Suprapubic skin (tissue), 4 donors: ENCODE data around the gene ACSF2.

ENCODE experiments used
- EP300 ChIP-seq: sonication (generic); formaldehyde crosslinking; IDR thresholded peaks from one replicate; pipeline ENCODE4 v1.6.1; 2017; ENCODE audit warnings: antibody characterized with exemption
- POLR2A ChIP-seq, 2 donors: fragments of 450-650 bp; IDR thresholded peaks; one replicate each; pipeline ENCODE4 v1.6.1; 2017; ENCODE audit warnings: antibody characterized with exemption in 2 of 2, mild to moderate bottlenecking in 2 of 2, moderate library complexity in 2 of 2
- POLR2AphosphoS5 ChIP-seq, 3 donors: sonication (generic); formaldehyde crosslinking; IDR thresholded peaks; one replicate each; pipeline ENCODE4 v1.6.1; 2017; ENCODE audit warnings: antibody characterized with exemption in 3 of 3
- TF ChIP-seq, protein P1 (sequence below), 2 donors: fragments of 200-600 bp in 1 of 2; fragments of 450-650 bp in 1 of 2; sonication (generic) in 1 of 2; IDR thresholded peaks; one replicate each; pipeline ENCODE4 v1.5.1; 2016 to 2019; ENCODE audit warnings: antibody characterized with exemption in 2 of 2, mild to moderate bottlenecking in 1 of 2, moderate library complexity in 1 of 2

DNA sequence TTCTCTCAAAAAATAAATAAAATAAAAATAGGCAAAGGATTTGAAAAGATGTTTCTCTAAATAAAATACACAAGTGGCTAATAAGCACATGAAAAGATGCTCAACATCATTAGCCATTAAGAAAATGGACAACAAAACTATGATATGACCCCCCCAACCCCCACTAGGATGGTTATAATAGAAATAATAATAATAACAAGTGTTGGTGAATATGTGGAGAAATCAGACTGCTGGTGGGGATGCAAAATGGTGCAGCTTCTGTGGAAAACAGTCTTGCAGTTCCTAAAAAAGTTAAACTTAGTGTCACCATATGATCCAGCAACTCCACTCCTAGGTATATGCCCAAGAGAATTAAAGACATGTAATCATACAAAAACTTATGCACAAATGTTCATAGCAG is 73.3 kb downstream of the ACSF2 start:
- TF ChIP-seq, protein P1, sequence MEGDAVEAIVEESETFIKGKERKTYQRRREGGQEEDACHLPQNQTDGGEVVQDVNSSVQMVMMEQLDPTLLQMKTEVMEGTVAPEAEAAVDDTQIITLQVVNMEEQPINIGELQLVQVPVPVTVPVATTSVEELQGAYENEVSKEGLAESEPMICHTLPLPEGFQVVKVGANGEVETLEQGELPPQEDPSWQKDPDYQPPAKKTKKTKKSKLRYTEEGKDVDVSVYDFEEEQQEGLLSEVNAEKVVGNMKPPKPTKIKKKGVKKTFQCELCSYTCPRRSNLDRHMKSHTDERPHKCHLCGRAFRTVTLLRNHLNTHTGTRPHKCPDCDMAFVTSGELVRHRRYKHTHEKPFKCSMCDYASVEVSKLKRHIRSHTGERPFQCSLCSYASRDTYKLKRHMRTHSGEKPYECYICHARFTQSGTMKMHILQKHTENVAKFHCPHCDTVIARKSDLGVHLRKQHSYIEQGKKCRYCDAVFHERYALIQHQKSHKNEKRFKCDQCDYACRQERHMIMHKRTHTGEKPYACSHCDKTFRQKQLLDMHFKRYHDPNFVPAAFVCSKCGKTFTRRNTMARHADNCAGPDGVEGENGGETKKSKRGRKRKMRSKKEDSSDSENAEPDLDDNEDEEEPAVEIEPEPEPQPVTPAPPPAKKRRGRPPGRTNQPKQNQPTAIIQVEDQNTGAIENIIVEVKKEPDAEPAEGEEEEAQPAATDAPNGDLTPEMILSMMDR (IDR thresholded peaks at IDR 0.05) = no peak
- TF ChIP-seq POLR2A (IDR thresholded peaks at IDR 0.05) (no peak), EP300 (no peak), POLR2AphosphoS5 (IDR thresholded peaks at IDR 0.05) (no peak)
